A549 (cell line): ENCODE data around the gene RPS21. TPM values are rescaled to one million over a fixed set of nuclear protein-coding genes. Genes with fewer than 3 reads are reported as not detected.

Experiments used
- ATAC-seq, 2 experiments: fragments of 200-7000 bp in 1 of 2; fragments of >200 bp in 1 of 2; cut with Nextera tagmentation in 1 of 2; cut with Tn5 transposase in 1 of 2; 3 replicates each; pipeline versions ENCODE4 v1.8.0 to v1.9.1; 2018 to 2020; ENCODE audit warnings: mild to moderate bottlenecking in 1 of 2, moderate library complexity in 1 of 2
- CTCF ChIA-PET: fragments of 300-600 bp; sonication (Branson Sonifier 250); formaldehyde crosslinking; extraction: SDS; loops from one replicate; lab custom pipeline; 2021; ENCODE audit warnings: antibody characterized with exemption, inconsistent platforms; lab: Yijun Ruan, JAX
- POLR2A ChIA-PET: fragments of 350-600 bp; formaldehyde crosslinking; extraction: SDS; loops from one replicate; lab custom pipeline; 2021; ENCODE audit warnings: antibody characterized with exemption, inconsistent platforms; lab: Yijun Ruan, JAX
- DNase-seq, 2 experiments: peaks; one replicate each; pipeline versions ENCODE4 v3.0.0 to v3.0.0-alpha.2; 2011 to 2016; ENCODE audit warnings: low read depth in 1 of 2, low spot score in 1 of 2
- FAIRE-seq: peaks from 2 replicates; lab custom pipeline; 2011; peaks lifted over from hg19 to GRCh38; lab: Jason Lieb, UNC
- H3K27ac ChIP-seq, 2 experiments: fragments of >200 bp; sonication (Bioruptor Twin); formaldehyde crosslinking; 3 replicates each; pipeline ENCODE4 v1.5.1; 2016 to 2017
- H3K4me1 ChIP-seq: fragments of >200 bp; sonication (Bioruptor Twin); formaldehyde crosslinking; 3 replicates; pipeline ENCODE4 v1.6.1; 2016
- H3K4me2 ChIP-seq: fragments of >200 bp; sonication (Bioruptor Twin); formaldehyde crosslinking; 3 replicates; pipeline ENCODE4 v1.6.1; 2016
- H3K4me3 ChIP-seq: fragments of >200 bp; sonication (Bioruptor Twin); formaldehyde crosslinking; 3 replicates; pipeline ENCODE4 v1.5.1; 2016
- H3K9me3 ChIP-seq: fragments of >200 bp; sonication (Bioruptor Twin); formaldehyde crosslinking; 3 replicates; pipeline ENCODE4 v1.6.1; 2016
- BHLHE40 ChIP-seq: IDR thresholded peaks from 2 replicates; pipeline ENCODE4 v1.6.1; 2012; ENCODE audit warnings: low read depth, low read length, inconsistent platforms
- EHF ChIP-seq: fragments of 250-450 bp; sonication (Bioruptor Pico); IDR thresholded peaks from 2 replicates; pipeline ENCODE4 v1.5.0; 2020; ENCODE audit warnings: mild to moderate bottlenecking
- ESRRA ChIP-seq: fragments of 150-350 bp; IDR thresholded peaks from 2 replicates; pipeline ENCODE4 v1.6.1; 2014; ENCODE audit warnings: mild to moderate bottlenecking, low read length, borderline replicate concordance
- FOSB ChIP-seq: fragments of 250-450 bp; sonication (Bioruptor Pico); IDR thresholded peaks from 2 replicates; pipeline ENCODE4 v1.5.0; 2020; ENCODE audit warnings: mild to moderate bottlenecking, moderate library complexity
- GATA3 ChIP-seq: IDR thresholded peaks from 2 replicates; pipeline ENCODE4 v1.6.1; 2012; ENCODE audit warnings: borderline replicate concordance
- JUNB ChIP-seq: fragments of >200 bp; sonication (Bioruptor Twin); formaldehyde crosslinking; IDR thresholded peaks from 2 replicates; pipeline ENCODE4 v1.6.1; 2016
- KDM1A ChIP-seq: fragments of 200-600 bp; sonication (generic); IDR thresholded peaks from 2 replicates; pipeline ENCODE4 v1.6.1; 2016; ENCODE audit warnings: low read depth, mild to moderate bottlenecking
- KDM5A ChIP-seq: fragments of 200-600 bp; sonication (generic); IDR thresholded peaks from 2 replicates; pipeline ENCODE4 v1.6.1; 2016; ENCODE audit warnings: antibody characterized with exemption, mild to moderate bottlenecking
- MAFK ChIP-seq: fragments of 450-650 bp; IDR thresholded peaks from 2 replicates; pipeline ENCODE4 v1.6.1; 2014; ENCODE audit not compliant: partially characterized antibody
- MAZ ChIP-seq: fragments of 150-350 bp; IDR thresholded peaks from 2 replicates; pipeline ENCODE4 v1.6.1; 2014; ENCODE audit warnings: antibody characterized with exemption, low read depth, low read length, borderline replicate concordance
- MYC ChIP-seq: IDR thresholded peaks from 2 replicates; pipeline ENCODE4 v1.6.1; 2012; ENCODE audit warnings: mild to moderate bottlenecking, inconsistent platforms, low read length, improper control_type of control experiment, borderline replicate concordance
- PHF8 ChIP-seq: fragments of 200-600 bp; sonication (generic); IDR thresholded peaks from 2 replicates; pipeline ENCODE4 v1.6.1; 2016; ENCODE audit warnings: low read depth, mild to moderate bottlenecking, antibody characterized with exemption, moderate library complexity, borderline replicate concordance
- RAD21 ChIP-seq, 2 experiments: fragments of >200 bp in 1 of 2; sonication (Bioruptor Twin) in 1 of 2; formaldehyde crosslinking in 1 of 2; IDR thresholded peaks in 1 of 2; conservative IDR thresholded peaks in 1 of 2; 2 replicates in 1 of 2; 3 replicates in 1 of 2; pipeline ENCODE4 v1.6.1; 2012 to 2018; ENCODE audit warnings: inconsistent platforms in 1 of 2
- RNF2 ChIP-seq: fragments of 200-600 bp; sonication (generic); IDR thresholded peaks from 2 replicates; pipeline ENCODE4 v1.6.1; 2016; ENCODE audit warnings: low read depth, mild to moderate bottlenecking, antibody characterized with exemption, moderate library complexity, borderline replicate concordance
- TP53 ChIP-seq: fragments of 250-450 bp; sonication (Bioruptor Pico); IDR thresholded peaks from 2 replicates; pipeline ENCODE4 v1.5.0; 2021; ENCODE audit warnings: mild to moderate bottlenecking, moderate library complexity
- ZSCAN20 ChIP-seq: fragments of 250-450 bp; sonication (Bioruptor Pico); IDR thresholded peaks from 2 replicates; pipeline ENCODE4 v1.8.0; 2022; ENCODE audit warnings: mild to moderate bottlenecking, moderate library complexity
- WGBS: methylation state at CpG from one replicate; pipeline ENCODE4 v1.1.6; 2017; ENCODE audit errors: missing lambda C conversion rate; 5-methylcytosine and 5-hydroxymethylcytosine counted together
- polyA plus RNA-seq, 4 experiments: library from polyadenylated mRNA; depleted of rRNA in 3 of 4; stranded (reverse); fragments of >200 nt; fragmentation: RNase III in 1 of 4; extraction: RNeasy Plus Mini Kit Qiagen cat#74134 plus additional on column Dnase treatment in 1 of 4; gene quantifications; 2 replicates in 3 of 4; 3 replicates in 1 of 4; pipeline ENCODE4 v1.2.3, GENCODE V29; 2011 to 2017
- TF ChIP-seq, protein P1 (sequence below): IDR thresholded peaks from 2 replicates; pipeline ENCODE4 v1.6.1; 2012; ENCODE audit warnings: low read depth, borderline replicate concordance
- TF ChIP-seq, protein P2 (sequence below): IDR thresholded peaks from 2 replicates; pipeline ENCODE4 v1.6.1; 2012
- TF ChIP-seq, protein P3 (sequence below): fragments of 450-650 bp; IDR thresholded peaks from 2 replicates; pipeline ENCODE4 v1.6.1; 2014; ENCODE audit warnings: antibody characterized with exemption
- TF ChIP-seq, protein P4 (sequence below): IDR thresholded peaks from 2 replicates; pipeline ENCODE4 v1.6.1; 2012
- TF ChIP-seq, protein P5 (sequence below): fragments of >200 bp; sonication (Bioruptor Twin); formaldehyde crosslinking; IDR thresholded peaks from 3 replicates; pipeline ENCODE4 v1.6.1; 2016

The RPS21 gene
- polyA plus RNA-seq, 2 of the 4 experiments (the other 2 are of a cell fraction), result 2,862 to 4,026 TPM

DNA sequence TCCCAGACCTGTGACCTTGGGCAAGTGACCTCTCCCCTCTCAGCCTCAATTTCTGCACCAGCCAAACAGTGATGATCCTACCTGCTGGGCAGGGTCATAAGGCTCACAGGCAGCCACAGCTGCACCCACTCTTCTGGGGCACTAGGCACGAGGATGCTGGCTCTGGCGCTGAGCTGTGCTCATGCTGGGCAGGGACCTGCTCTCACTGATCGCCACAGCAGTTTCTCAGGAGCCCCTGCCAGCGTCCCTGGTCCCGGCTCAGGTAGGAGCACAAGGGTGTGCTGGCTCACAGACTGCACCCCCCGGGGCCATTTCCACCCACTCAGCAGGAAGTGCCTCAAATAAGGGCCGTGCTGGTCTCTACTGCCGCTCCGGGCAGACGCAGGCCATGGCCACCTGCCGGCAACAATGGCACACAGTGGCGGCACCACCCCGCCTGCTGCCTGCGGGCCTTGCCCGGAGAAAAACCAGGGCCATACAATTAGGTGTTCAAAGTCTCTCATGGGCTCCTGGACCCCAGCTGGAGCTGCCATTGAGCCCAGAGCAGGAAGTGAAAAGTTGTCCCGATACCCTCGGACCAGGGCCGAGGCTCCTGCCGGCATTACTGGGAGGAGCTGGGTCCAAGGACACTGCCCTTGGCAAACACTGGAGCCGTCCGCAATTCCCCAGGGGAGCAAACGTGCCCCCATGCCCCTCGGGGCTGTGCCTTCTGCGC lies 24.7 kb downstream of the RPS21 start (continued):
- TF ChIP-seq, protein P1, sequence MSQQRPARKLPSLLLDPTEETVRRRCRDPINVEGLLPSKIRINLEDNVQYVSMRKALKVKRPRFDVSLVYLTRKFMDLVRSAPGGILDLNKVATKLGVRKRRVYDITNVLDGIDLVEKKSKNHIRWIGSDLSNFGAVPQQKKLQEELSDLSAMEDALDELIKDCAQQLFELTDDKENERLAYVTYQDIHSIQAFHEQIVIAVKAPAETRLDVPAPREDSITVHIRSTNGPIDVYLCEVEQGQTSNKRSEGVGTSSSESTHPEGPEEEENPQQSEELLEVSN, result no peak
- TF ChIP-seq MAZ (no peak), RAD21 (conservative IDR thresholded peaks at IDR 0.05 in 1 of 2, IDR thresholded peaks at IDR 0.05 in 1 of 2) (no peak)
- TF ChIP-seq, protein P2, sequence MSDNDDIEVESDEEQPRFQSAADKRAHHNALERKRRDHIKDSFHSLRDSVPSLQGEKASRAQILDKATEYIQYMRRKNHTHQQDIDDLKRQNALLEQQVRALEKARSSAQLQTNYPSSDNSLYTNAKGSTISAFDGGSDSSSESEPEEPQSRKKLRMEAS, result no peak

DNA sequence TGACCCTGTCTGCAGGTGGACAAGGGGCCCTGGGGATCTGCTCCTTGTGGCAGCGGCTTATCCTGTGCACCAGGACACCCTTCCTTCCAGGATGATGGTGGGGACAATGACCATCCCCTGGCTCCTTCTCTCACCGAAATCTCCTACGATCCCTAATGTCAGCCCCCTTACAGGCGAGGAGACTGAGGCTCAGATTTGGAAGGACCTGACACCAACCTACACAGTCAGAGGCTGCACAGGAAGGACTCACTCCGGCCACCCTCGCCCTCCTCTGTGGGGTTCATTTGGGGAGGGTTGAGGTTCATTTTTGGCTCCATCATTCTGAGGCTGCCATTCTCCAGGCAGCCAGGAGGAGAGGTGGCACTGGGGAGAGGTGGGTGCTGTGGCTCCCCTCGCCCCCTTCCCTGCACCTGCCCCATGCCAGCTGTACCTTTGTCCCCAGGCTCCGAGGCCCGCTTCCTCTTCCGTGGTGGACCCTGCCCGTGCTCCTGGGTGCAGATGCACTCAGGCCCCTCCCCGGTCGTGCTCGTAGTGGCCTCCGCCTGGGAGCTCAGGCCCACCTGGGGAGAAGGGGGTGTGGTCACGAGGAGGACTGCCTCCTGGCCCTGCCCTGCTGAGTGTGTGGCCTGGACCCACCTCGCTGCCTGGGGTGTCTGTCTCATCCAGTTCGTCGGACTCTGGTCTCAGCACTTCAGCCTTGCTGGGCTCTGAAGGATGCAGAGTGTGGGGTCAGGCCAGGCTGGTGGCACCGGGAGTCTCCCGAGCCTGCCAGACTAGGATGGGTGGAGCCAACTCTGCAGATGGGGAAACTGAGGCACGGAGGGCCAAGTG lies 25.5 kb downstream of the RPS21 start:
- H3K27ac ChIP-seq, result no peak overlapping the region
- ATAC-seq (no peak), FAIRE-seq (no peak), DNase-seq (no peak)
- WGBS, result 64% methylated on average over 20 of the region's 22 CpGs
- H3K4me3 ChIP-seq, result no peak overlapping the region
- H3K9me3 ChIP-seq, result no peaks in the 10 kb centered on the region
- TF ChIP-seq, protein P2, result no peak
- TF ChIP-seq JUNB, result no peak
- no peak for TF ChIP-seq GATA3
- TF ChIP-seq, protein P3, sequence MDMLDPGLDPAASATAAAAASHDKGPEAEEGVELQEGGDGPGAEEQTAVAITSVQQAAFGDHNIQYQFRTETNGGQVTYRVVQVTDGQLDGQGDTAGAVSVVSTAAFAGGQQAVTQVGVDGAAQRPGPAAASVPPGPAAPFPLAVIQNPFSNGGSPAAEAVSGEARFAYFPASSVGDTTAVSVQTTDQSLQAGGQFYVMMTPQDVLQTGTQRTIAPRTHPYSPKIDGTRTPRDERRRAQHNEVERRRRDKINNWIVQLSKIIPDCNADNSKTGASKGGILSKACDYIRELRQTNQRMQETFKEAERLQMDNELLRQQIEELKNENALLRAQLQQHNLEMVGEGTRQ, result no peak
- no peak for TF ChIP-seq EHF (CRISPR knock-in tag)
- no peak for TF ChIP-seq ZSCAN20 (CRISPR knock-in tag)
- TF ChIP-seq TP53 (CRISPR knock-in tag), result no peak
- peaks cover 9% of the 10 kb centered on the region; the same call in 1 of the 3 replicates for H3K4me1 ChIP-seq
- CTCF ChIA-PET, result interaction anchor here (1.8 to 3.4 kb wide), 2 partner anchors 172 to 204 kb away, joined by 4 to 11 read pairs; no protein-coding TSS in a partner anchor
- no peak overlapping the region for H3K4me2 ChIP-seq
- POLR2A ChIA-PET, result no interaction called here

DNA sequence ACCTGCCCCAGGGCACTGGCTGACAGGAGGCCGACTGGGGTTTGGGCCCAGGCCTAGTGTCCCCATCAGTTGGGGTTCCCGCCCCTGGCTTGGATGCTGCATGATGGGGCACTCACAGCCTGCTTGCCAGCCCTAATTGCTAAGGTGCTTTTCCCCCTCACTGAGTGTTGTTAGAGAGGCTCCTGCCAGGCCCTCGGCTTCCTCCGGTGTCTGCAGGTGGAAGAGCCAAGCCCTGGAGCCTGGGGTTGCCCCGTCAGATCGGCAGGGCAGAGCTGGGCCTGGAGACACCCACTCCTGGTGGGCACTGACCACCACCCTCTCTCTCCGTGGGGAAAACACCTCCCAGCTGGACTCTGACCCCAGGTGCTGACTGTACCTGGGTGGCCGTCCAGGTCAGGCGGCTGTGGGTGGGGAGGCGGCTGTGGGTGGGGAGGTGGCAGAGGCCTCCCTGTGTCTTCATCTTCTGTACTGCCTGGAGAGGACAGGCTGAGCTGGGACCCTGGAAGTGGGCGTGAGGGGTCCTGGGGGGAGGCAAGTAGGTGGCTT lies 26.2 kb downstream of the RPS21 start:
- H3K4me1 ChIP-seq, result peaks cover 9% of the 10 kb centered on the region; the same call in 1 of the 3 replicates
- H3K4me3 ChIP-seq, result no peak overlapping the region
- no peak overlapping the region for H3K27ac ChIP-seq
- no peak overlapping the region for H3K4me2 ChIP-seq
- TF ChIP-seq MAFK, result no peak
- TF ChIP-seq KDM5A, result no peak
- TF ChIP-seq, protein P4, sequence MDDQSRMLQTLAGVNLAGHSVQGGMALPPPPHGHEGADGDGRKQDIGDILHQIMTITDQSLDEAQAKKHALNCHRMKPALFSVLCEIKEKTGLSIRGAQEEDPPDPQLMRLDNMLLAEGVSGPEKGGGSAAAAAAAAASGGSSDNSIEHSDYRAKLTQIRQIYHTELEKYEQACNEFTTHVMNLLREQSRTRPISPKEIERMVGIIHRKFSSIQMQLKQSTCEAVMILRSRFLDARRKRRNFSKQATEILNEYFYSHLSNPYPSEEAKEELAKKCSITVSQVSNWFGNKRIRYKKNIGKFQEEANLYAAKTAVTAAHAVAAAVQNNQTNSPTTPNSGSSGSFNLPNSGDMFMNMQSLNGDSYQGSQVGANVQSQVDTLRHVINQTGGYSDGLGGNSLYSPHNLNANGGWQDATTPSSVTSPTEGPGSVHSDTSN, result no peak
- TF ChIP-seq ESRRA, result no peak
- TF ChIP-seq PHF8, result no peak
- no peak for TF ChIP-seq KDM1A
- TF ChIP-seq, protein P5, sequence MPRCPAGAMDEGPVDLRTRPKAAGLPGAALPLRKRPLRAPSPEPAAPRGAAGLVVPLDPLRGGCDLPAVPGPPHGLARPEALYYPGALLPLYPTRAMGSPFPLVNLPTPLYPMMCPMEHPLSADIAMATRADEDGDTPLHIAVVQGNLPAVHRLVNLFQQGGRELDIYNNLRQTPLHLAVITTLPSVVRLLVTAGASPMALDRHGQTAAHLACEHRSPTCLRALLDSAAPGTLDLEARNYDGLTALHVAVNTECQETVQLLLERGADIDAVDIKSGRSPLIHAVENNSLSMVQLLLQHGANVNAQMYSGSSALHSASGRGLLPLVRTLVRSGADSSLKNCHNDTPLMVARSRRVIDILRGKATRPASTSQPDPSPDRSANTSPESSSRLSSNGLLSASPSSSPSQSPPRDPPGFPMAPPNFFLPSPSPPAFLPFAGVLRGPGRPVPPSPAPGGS, result no peak
- TF ChIP-seq MYC, result no peak
- no peak for TF ChIP-seq BHLHE40
- TF ChIP-seq ZSCAN20 (CRISPR knock-in tag), result no peak
- TF ChIP-seq, protein P1, result no peak
- no peak for TF ChIP-seq FOSB
- TF ChIP-seq RNF2, result no peak
- no peak for ATAC-seq
- ChIA-PET POLR2A (no interaction called here), CTCF (interaction anchor here (1.2 to 3.4 kb wide), 4 partner anchors 14 to 204 kb away, joined by 3 to 11 read pairs (median 4); no protein-coding TSS in a partner anchor)
- no peak for DNase-seq
- WGBS, result 79% methylated on average over 7 of the region's 11 CpGs
- no peak for FAIRE-seq
- H3K9me3 ChIP-seq, result no peaks in the 10 kb centered on the region
